ENCODE measurements around the gene ABHD12B.

DNA sequence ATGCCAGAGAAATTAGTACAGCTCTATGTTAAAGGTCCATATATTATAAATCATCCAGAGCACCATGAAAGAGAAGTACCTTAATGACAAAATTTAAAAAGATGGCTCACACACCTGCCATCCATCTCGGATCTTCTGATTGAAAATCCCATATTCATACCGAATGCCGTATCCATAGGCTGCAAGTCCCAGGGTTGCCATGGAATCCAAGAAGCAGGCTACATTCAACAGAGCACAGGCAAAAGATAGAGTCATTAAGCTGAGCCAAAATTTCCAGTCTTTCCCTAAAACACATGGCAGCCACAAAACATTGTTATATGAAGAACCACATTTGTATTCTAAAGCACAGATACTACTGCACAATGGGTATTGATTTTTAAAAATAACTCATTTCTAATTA is 59.7 kb downstream of the ABHD12B start:
- no peak for TF ChIP-seq CTCF (IDR thresholded peaks at IDR 0.05)
- no peak for TF ChIP-seq EZH2phosphoT487 (IDR thresholded peaks at IDR 0.05)
- no peak for TF ChIP-seq EZH2 (IDR thresholded peaks at IDR 0.05)

Measured in neural progenitor cell (in vitro differentiated cells).